Left renal pelvis (tissue), 4 donors: Measurements from ENCODE around the gene XKR3. TPM values are rescaled to one million over a fixed set of nuclear protein-coding genes. Genes with fewer than 3 reads are reported as not detected.
"Not testable (repeated sequence)": the region's sequence is repeated elsewhere in the genome, so short reads cannot be mapped to it uniquely, and the experiment has no call there.

ENCODE experiments used
- DNase-seq, 4 donors: peaks; one replicate each; pipeline ENCODE4 v3.0.0-alpha.2; 2013; ENCODE audit warnings: low read depth in 4 of 4, low spot score in 3 of 4
- polyA plus RNA-seq, 4 donors: library from polyadenylated mRNA; unstranded; fragments of 120-200 nt; gene quantifications; one replicate each; pipeline ENCODE4 v1.2.1, GENCODE V29; 2013; ENCODE audit not compliant: insufficient read length in 4 of 4

Gene XKR3
- polyA plus RNA-seq, 4 donors: not detected

- DNase-seq: no peak
Measured at GRCh38 chr22:16807109-16807508, 18.1 kb downstream of the XKR3 start.

- no peak for DNase-seq
Measured at GRCh38 chr22:16806401-16806800, 18.8 kb downstream of the XKR3 start.

- DNase-seq: no peak
Measured at GRCh38 chr22:16804882-16805281, 20.3 kb downstream of the XKR3 start.

- DNase-seq: no peak
Measured at GRCh38 chr22:16803255-16803917, 21.8 kb downstream of the XKR3 start.

- DNase-seq: no peak
Measured at GRCh38 chr22:16801571-16801970, 23.6 kb downstream of the XKR3 start.

GRCh38 chr22:16801088-16801487 is 24.1 kb downstream of the XKR3 start:
- DNase-seq: no peak

GRCh38 chr22:16800358-16800757 is 24.9 kb downstream of the XKR3 start:
- no peak for DNase-seq

GRCh38 chr22:16795504-16795903 is 29.7 kb downstream of the XKR3 start:
- DNase-seq: not testable (repeated sequence)

- no peak for DNase-seq
Measured at GRCh38 chr22:16793831-16794230, 31.4 kb downstream of the XKR3 start.

- no peak for DNase-seq
Measured at GRCh38 chr22:16789860-16790493, 35.2 kb downstream of the XKR3 start.

GRCh38 chr22:16783930-16784354 is 41.3 kb downstream of the XKR3 start:
- no peak for DNase-seq

GRCh38 chr22:16783453-16783852 is 41.8 kb downstream of the XKR3 start:
- no peak for DNase-seq

GRCh38 chr22:16781764-16782329 is 43.4 kb downstream of the XKR3 start:
- DNase-seq: no peak

- DNase-seq: no peak
Measured at GRCh38 chr22:16781074-16781763, 44.0 kb downstream of the XKR3 start.

- no peak for DNase-seq
Measured at GRCh38 chr22:16777284-16777924, 47.8 kb downstream of the XKR3 start.

GRCh38 chr22:16776080-16776479 is 49.1 kb downstream of the XKR3 start:
- no peak for DNase-seq

GRCh38 chr22:16774911-16775500 is 50.2 kb downstream of the XKR3 start:
- no peak for DNase-seq

GRCh38 chr22:16771569-16771968 is 53.6 kb downstream of the XKR3 start:
- DNase-seq: not testable (repeated sequence)

GRCh38 chr22:16767927-16768326 is 57.3 kb downstream of the XKR3 start:
- not testable (repeated sequence) for DNase-seq

- DNase-seq: not testable (repeated sequence)
Measured at GRCh38 chr22:16762224-16762623, 63.0 kb downstream of the XKR3 start.

- not testable (repeated sequence) for DNase-seq
Measured at GRCh38 chr22:16760416-16760815, 64.8 kb downstream of the XKR3 start.
